HUDEP-2 (cell line): ENCODE data around the gene ARHGAP18.

ENCODE experiments used
- DNase-seq, 76 experiments: peaks; one replicate each; lab custom pipeline; 2025; ENCODE audit not compliant: unreplicated experiment in 76 of 76; lab: John Stamatoyannopoulos, UW

ARHGAP18 gene

GRCh38 chr6:129623008-129623732, 86.8 kb downstream of the ARHGAP18 start:
- no peak for DNase-seq

- peak in 56 of 76 experiments; percentile 11 to 69 (median 42) for DNase-seq
Observed at GRCh38 chr6:129621252-129621651, 88.7 kb downstream of the ARHGAP18 start.

GRCh38 chr6:129620234-129620610, 89.8 kb downstream of the ARHGAP18 start:
- no peak for DNase-seq

- DNase-seq = no peak
Observed at GRCh38 chr6:129619579-129620233, 90.3 kb downstream of the ARHGAP18 start.

GRCh38 chr6:129617986-129618385, 92.0 kb downstream of the ARHGAP18 start:
- no peak for DNase-seq

GRCh38 chr6:129615496-129615895, 94.5 kb downstream of the ARHGAP18 start:
- DNase-seq = no peak

- no peak for DNase-seq
Observed at GRCh38 chr6:129615020-129615419, 95.0 kb downstream of the ARHGAP18 start.

GRCh38 chr6:129614464-129614863, 95.5 kb downstream of the ARHGAP18 start:
- no peak for DNase-seq

GRCh38 chr6:129612440-129612839, 97.5 kb downstream of the ARHGAP18 start:
- no peak for DNase-seq

- no peak for DNase-seq
Observed at GRCh38 chr6:129609635-129610034, 100.3 kb downstream of the ARHGAP18 start.

GRCh38 chr6:129608886-129609537, 101.0 kb downstream of the ARHGAP18 start:
- DNase-seq = no peak

- no peak for DNase-seq
Observed at GRCh38 chr6:129607581-129608186, 102.3 kb downstream of the ARHGAP18 start.

GRCh38 chr6:129606664-129607063, 103.3 kb downstream of the ARHGAP18 start:
- DNase-seq = no peak

GRCh38 chr6:129605967-129606366, 104.0 kb downstream of the ARHGAP18 start:
- no peak for DNase-seq

- DNase-seq = no peak
Observed at GRCh38 chr6:129605095-129605494, 104.9 kb downstream of the ARHGAP18 start.

- DNase-seq = no peak
Observed at GRCh38 chr6:129604321-129604720, 105.7 kb downstream of the ARHGAP18 start.

- no peak for DNase-seq
Observed at GRCh38 chr6:129603741-129604140, 106.2 kb downstream of the ARHGAP18 start.

- no peak for DNase-seq
Observed at GRCh38 chr6:129601323-129601722, 108.7 kb downstream of the ARHGAP18 start.

- DNase-seq = no peak
Observed at GRCh38 chr6:129599467-129599866, 110.5 kb downstream of the ARHGAP18 start.

- peak in 38 of 76 experiments; percentile 6 to 82 (median 66) for DNase-seq
Observed at GRCh38 chr6:129598244-129599187, 111.5 kb downstream of the ARHGAP18 start.
